Stimulated activated CD8-positive, alpha-beta memory T cell treated with anti-CD3 and anti-CD28 coated beads, Interleukin-4, amount 100 ng/mL, for 4 hours (primary cell): ENCODE results near the gene SULT2B1.

Experiments
- DNase-seq, 2 donors: peaks; one replicate each; pipeline ENCODE4 v3.0.0-alpha.2; 2020; ENCODE audit warnings: low read depth in 2 of 2, low spot score in 1 of 2

SULT2B1 gene

DNA sequence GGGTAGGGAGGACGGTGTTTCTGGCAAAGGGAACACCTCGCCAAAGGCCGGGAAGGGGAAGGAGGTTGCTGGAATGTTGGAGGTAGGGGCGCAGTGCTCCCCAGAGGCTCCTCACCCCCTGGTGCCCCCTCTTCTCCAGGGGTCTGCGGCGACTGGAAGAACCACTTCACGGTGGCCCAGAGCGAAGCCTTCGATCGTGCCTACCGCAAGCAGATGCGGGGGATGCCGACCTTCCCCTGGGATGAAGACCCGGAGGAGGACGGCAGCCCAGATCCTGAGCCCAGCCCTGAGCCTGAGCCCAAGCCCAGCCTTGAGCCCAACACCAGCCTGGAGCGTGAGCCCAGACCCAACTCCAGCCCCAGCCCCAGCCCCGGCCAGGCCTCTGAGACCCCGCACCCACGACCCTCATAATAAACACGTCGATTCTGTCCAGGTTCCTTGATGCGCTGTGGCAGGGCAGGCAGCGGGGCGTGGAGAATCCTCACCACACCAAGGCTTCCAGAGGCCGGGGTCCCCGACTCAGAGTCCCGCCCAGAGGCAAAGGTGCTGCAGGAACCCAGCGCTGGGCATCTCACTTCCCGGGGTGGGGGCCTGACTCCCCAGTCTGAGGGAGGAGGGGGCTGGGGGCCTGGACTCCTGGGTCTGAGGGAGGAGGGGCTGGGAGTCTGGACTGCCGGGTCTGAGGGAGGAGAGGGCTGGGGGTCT lies 47.2 kb downstream of the SULT2B1 start:
- no peak for DNase-seq

DNA sequence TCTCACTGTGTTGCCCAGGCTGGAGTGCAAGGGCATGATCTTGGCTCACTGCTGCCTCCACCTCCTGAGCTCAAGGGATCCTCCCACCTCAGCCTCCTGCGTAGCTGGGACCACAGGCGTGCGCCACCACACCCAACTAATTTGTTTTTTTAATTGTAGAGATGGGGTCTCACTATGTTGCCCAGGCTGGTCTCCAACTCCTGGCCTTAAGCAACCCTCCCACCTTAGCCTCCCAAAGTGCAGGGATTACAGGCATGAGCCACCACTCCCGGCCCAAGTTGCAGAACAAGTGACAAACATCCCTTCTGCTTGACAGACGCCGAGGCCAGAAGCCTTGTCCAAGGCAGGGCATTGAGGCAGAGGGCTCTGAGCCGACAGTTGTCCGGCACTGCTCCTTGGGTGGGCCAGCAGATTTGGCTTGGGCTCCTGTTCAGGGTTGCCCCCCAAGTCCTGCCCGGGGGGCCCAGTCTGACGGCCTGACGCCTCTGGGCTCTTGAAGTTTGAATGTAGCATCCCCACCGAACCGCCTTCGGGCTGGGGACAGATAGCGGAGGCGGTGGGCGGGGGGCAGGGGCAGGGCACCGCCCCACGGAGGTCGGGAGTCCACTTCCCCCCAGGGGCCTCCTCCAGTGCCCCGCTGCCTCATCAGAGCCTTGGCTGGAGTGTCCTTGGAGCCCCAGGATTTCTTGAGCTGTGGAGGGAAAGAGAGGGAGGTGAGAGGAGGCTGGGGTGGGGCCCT lies 48.9 kb downstream of the SULT2B1 start:
- DNase-seq = no peak

DNA sequence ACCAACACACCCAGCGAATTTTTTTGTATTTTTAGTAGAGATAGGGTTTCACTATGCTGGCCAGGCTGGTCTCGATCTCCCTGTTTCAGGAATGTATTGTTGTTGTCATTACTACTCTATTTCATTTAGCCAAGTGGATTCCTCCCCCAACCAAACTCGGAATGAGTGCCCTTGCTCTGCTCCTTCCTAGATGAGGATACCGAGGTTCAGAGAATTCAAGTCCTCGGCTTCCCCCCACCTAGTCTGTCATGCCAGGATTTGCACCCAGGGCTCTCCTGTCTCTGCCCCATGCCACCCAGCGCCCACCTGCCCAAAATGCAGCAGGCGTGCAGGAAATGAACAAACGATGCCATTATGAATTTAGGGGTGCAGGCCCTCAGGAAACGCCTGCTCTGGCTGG lies 51.0 kb downstream of the SULT2B1 start:
- DNase-seq = no peak

DNA sequence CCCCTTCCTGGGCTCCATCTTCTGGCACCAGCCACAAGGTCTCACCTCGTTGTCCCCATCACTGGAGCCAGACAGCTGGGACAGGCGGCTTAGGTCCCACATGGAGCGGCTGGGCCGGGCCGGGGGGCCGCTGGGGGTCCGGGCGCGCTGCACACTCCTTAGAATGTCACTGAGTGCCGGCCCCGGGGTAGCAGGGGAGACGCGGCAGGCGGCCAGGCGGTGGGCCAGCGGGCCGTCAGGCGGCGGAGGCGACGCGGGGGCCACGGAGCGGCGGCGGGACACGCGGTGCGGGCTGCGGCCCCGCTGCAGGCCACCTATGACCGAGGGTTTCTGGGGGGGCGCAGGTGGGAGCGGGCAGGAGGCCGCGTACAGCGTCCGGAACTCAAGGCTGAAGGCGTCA lies 51.5 kb downstream of the SULT2B1 start:
- DNase-seq = no peak

DNA sequence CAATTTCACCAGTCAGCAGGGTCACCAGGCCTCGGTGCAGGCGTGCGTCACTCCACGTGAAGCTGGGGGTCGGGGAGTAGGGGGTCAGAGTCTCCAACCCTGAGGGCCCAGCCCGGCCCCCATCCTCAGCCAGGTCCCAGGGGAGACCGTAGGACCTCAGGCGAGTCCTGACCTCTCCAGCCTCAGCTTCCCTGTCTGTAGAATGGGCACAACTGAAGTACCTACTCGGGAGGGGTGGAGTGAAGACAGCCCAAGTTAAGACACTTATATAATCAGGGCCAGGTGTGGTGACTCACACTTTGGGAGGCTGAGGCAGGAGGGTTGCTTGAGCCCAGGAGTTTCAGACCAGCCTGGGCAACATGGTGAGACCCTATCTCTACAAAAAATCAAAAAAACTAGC lies 51.9 kb downstream of the SULT2B1 start:
- DNase-seq = no peak

DNA sequence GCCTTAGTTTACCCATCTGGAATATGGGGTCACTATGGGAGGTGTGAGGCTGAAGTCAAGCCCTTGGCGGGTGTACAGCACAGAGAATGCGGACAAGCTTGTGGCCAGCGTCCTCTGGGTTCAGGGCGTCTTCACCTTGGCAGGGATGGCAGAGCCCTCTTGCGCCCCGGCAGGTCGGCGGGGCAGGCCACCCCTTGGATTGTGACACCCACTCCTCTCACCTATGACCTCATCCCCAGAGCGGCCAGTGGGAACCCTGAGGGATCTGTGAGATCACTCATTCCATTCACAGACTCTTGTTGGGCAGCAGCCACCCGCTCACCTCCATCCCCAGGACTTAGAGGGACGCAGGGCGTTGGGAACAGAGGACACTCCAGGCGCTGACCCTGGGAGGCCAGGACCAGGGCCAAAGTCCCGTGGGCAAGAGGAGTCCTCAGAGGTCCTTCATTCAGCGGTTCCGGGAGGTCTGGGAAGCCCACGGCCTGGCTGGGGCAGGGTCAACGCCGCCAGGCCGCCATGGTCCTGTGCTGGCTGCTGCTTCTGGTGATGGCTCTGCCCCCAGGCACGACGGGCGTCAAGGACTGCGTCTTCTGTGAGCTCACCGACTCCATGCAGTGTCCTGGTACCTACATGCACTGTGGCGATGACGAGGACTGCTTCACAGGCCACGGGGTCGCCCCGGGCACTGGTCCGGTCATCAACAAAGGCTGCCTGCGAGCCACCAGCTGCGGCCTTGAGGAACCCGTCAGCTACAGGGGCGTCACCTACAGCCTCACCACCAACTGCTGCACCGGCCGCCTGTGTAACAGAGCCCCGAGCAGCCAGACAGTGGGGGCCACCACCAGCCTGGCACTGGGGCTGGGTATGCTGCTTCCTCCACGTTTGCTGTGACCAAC lies 54.7 kb downstream of the SULT2B1 start, which contains the start of gene SPACA4:
Gene SPACA4, plus strand, starts transcription at position 280 of the 896 bp plus-strand sequence. Its CDS starts 237 bp downstream, at position 517.
- no peak for DNase-seq

DNA sequence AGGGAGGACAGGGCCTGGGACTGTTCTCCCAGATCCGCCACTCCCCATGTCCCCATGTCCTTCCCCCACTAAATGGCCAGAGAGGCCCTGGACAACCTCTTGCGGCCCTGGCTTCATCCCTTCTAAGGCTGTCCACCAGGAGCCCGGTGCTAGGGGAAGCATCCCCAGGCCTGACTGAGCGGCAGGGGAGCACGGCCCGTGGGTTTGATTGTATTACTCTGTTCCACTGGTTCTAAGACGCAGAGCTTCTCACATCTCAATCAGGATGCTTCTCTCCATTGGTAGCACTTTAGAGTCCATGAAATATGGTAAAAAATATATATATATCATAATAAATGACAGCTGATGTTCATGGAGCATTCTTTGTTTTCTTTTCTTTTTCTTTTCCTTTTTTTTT lies 55.4 kb downstream of the SULT2B1 start:
- DNase-seq = no peak

DNA sequence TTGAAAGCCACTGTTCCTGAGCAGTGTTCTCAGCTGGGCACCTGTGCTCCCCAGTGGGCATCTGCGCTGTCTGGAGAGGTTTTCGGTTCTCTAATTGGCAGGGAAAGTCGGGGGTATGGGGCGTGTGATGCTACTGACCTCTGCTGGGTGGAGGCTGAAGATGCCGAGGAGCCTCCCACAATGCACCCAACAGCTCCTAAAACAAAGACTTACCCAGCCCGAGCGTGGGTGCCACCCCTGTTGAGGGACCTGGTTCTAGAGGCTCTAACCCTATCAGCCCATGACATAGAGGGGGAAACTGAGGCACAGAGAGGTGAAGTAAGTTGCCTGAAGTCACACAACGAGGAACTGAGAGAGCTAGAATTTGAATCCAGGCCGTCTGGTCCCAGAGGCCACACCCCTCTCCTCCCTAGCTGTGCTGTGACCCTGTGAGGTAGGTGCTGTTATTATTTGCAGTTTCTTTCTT lies 56.9 kb downstream of the SULT2B1 start:
- DNase-seq = no peak

DNA sequence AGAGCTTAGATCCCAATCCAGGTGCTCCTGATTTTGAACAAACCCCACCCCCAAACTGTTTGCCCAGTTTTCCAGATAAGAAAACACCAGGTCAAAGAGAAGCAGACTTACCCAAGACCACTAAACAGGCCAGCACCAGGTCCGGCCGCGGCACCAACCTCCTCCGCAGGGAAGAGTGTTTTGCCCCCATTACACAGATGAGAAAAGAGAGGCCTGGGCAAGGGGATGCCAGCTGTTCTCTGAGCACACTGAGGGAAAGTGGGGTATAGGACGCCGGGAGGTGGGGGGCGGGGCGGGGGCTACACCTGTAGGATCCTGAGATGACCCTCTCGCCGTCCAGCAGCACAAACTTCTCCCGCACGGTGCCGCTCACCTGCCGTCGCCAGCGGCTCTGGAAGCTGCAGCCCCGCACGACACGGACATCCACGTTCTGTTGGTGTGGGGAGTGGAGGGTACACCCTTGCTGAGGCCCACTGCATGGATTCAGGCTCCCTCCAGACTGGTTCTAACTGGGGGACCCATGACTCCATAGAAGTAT lies 57.7 kb downstream of the SULT2B1 start:
- DNase-seq = no peak

DNA sequence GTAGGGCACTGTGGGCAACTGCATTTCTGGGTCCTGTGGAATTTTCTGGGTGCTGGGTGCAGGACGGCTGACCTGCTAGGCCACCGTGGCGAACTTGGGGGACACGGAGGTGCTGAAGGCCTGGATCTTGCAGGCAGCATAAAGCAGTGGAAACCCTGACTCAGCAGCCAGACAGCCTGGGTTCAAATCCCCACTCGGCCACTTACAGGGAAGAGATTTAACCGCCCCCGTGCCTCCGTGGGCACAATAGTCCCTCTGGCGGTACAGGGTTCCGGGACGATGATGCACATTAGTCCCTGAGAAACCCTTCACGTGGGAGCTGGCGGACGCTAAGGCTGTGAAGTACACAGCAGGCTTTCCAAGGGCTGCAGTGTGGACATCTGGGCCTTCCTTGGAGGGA lies 59.9 kb downstream of the SULT2B1 start:
- no peak for DNase-seq

DNA sequence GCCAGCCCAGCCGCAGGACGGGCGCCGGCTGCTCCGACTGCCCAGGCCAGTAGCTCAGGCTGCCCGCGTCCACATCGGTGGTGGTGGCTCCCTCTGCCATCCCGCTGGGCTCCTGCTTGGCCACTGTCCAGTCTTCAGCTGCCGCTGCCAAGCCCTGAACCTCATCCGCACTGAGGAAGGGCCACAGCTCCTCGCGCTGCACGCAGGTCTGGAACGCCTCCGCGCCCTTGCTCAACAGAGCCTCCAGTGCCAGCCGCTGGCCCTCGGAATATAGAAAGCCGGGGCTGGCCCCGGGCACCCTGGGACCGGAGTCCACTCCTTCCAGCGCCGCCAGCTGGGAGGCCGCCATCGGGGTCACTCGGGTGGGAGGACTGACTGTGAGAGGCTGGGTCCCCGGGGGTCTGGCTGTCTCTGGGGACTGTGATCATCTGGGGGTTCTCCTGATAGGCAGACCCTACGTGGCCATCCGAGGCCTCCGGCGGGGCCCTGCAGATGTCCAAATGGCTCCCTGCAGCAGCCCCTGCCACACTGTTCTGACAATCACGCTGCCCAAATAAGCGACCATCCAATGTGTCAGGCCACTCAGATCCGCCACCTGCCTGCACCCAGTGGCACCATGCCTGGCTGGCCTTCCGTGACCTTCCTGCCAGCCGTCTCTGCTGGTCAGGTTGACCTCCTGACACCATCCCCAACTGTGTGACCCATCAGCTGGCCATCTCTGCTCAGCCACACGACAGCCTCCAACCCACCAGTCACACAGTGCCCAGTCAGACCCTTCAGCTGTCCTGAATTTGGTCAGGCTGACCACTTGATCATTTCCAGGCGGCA lies 61.3 kb downstream of the SULT2B1 start:
- no peak for DNase-seq

DNA sequence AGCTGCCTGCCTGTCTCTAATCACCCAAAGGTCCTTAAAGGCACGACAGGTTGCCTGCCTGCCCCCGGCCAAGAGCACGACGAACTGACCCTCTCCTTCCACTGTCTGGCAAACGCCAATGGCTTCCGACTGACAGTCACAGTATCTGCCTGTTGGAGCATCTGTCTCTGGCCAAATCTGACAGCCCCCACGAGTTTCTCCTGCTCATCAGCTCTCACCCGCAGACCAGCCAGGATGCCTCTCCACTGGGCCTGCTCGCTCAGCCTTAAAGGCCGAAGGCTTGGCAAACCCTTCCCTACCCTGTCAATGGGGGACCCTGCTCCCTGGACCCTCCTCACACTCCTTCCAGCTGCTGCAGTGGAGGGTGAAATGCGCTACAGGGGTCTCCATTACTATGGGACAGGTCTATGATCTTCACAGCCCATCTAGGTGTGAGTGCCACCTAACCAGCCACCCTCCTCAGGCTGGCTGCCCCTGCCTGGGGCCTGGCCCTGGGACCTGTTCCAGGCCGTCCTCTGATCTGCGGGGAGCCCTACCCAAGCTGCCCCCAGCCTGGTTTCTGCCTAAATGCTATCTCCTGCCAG lies 62.0 kb downstream of the SULT2B1 start:
- DNase-seq = no peak

DNA sequence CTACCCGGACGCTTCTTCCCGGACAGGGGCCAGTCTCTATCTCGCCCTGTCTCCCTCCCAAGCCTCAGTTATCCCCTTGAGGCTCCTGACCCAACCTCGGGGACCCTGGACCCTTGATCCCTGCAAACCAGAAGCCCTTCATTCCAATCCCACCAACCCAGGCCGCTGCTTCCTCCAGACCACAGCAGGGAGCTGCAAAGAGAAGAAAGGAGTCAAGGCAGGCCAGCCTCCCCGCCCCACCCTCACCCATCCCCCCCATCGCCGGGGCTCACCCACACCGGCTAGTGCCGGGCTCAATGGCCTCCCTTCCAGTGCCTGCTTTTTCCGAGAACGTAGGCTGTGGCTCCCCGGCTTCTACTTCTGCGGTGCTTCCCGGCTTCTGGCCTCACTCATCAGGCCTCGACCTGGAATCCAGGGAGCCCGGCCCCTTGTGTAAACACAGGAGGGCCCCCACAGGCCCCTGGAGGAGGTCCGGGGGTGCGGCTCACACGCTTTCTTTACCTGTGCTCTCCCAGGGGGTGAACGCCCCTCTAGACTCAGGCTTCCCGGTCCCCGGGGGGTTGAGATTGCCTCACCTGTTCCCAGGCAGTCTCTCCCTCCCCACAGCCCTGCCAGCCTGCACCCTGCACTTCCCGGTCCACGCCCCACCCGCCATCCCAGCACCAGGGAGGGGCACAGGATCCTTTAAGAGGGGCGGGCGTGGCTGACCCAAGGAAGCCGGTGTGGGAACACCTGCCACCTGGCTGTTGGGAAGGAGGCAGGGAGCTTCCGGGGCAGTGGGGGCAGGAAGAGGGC lies 62.7 kb downstream of the SULT2B1 start, which contains the start of gene FAM83E:
Gene FAM83E, minus strand, starts transcription at position 641 of the 795 bp plus-strand sequence. CDS start 1,704 bp downstream, outside the sequence.
- no peak for DNase-seq

DNA sequence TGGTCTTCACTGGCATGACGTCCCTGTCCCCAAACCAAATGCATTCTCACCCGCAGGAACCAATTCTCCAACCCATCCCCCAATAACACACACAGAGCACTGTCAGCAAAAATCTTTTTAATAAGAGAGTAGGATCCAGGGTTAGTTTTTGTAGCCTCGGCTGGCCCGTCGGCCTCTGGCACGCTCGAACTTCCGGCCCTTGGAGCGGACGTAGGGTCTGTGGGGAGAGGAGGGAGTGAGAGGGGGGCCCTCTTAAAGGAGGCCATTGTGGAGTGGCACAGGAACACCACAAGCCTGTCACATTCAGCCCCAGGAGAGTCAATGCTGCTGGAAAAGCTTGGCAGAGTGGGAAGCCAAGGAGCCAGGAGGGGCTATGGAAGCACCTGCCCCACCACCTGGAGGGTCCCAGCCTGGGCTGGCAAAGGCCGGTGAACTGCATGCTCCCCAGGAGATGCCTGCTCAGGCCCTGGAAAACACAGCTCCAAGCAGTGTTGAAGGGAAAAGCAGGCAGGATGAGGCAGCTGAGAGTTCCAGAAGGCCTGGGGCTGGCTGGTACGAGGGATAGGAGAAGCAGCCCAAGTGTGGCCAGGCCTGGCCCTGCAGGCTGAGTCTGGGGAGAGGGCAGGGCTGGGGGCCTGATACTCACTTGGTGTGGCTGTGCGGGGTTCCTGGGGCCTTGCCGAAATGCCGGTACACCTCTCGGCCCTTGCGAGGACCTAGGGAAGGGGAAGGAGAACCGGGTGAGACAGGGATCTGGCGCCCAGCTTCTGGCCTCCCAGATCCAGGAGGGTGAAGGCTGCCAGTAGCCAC lies 63.5 kb downstream of the SULT2B1 start:
- no peak for DNase-seq

DNA sequence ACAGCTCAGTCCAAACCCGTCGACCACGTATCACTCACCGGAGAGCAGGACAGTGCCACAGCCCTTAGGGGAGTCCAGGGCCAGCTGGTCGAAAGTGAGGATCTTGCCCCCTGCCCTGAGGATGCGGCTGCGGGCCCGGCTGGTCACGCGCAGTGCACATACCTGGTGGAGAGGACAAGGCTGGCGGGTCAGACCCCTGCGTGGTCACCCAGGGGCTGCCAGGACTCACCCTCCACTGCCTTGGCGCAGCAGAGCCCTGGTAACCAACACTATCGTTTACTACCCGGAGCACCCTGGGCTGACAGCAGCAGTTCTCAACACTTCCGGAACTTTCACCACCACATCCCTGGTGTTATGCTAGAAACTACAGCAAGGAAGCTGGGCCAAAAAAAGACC lies 64.1 kb downstream of the SULT2B1 start:
- DNase-seq = no peak

DNA sequence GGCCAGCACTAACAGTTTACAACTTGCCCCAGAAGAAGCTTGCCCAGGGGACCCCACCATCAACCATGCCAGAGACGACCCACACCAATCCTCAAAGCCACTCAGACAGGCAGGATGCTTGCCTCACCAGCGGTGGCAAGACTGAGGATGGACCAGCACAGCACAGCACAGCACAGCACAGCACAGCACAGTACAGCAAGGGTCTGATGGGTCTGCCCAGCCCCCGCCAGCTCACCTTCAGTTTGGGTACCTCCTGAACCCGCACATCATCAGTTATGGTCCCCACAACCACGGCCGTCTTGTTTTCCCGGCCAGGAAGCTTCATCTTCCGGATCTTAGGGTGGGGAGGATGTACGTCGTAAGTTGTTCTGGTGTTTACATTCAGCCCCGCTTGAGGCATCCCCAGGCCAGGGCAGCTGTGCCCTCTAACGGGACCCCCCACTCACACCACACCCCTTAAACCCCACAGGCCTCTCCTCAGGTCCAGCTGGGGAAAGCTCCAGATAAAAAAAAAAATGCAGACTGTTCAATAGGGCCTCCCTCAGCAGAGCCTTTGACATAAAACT lies 64.6 kb downstream of the SULT2B1 start:
- DNase-seq = no peak

DNA sequence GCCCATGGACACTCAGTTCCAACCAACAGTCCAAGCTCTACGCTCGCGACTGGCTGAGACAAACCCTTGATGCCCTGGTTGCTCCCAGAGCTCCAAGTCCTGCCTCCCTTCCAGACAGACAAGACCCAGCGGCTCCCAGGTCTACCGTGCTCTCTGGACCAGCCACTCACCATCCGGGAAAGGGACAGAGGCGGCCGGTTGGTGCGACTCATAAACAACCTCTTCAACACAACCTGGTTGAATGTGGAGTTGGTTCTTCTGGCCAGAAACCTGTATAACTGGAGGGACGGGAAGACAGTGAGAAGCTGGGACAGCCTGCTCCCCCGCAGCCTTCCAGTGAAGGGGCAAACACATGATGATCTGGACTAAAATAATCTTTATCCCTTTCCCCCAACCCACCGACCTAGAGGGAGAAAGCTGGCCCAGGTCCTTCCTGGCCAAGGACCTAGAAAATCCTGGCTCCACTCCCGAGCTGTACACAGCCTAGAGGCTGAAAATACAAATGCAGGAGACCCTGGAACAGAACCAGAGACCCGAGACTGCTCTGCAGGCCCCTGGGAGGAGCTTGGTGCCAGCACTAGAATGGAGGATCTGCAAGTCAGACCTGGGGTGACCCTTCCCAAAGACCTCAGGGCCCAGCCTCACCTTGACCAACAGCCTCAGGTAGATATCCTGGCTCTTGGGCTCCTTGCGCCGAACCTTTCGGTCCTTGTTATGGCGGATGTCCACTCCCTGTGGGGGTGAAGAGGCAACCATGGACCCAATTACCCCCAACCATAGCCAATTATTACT lies 65.4 kb downstream of the SULT2B1 start:
- no peak for DNase-seq
